HG03558 (cell line): ENCODE data around the gene EYA2.
"Not testable (repeated sequence)": the region's sequence is repeated elsewhere in the genome, so short reads cannot be mapped to it uniquely, and the experiment has no call there.

Experiments used
- ATAC-seq: cut with Tn5 transposase; IDR thresholded peaks from one replicate; pipeline ENCODE4 v1.9.1; 2021; ENCODE audit warnings: moderate number of reproducible peaks; ENCODE audit not compliant: unreplicated experiment; ENCODE audit errors: extremely low read depth

Gene EYA2

DNA sequence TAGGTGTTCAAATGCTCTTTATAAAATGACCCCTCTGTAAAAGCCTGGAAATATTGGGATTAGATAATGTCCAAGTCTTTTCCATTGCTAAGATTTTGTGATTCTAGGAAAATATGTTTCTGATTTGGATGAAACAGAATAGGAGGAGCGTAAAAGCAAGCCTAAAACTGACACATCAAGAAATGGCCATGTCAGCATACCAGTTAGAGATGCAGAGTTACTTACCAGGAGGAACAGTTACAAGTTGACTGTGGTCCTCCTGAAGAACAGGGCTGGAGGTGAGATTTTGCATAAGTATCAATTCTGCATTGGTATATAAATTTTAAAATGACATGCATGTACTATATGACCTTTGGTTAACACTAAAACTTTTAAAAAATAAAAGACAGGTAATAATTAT lies 35.3 kb downstream of the EYA2 start:
- no peak for ATAC-seq

DNA sequence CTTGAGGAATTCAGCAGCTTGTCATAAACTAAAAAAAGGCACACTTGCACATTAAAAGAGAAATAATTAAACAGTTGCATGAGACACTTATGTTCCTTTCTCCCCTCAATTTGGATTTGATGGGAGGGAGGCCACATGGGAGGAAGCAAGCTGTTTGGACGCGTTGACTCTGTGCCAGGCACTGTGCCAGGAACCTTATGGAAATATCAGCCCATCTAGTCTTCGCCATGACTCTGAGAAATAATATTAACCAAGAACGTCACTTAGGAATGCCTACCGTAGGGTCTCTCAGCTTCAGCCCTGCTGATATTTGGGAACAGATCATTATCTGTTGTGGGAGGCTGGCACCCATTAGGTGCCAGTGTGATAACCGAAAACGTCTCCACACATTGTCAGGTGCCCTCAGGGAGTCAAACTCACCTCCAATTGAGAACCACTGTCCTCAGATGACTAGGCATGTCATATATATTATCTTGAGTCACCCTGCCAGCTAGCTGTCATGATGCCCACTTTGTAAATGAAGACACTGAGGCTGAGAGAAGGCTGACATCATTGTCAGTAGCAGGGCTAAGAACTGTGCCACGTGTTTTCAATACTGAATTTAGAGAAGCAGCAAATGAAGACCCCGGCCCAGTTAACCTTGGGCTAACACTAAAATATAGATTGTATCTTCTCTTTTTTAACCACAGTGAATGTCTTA lies 36.1 kb downstream of the EYA2 start:
- ATAC-seq = no peak

DNA sequence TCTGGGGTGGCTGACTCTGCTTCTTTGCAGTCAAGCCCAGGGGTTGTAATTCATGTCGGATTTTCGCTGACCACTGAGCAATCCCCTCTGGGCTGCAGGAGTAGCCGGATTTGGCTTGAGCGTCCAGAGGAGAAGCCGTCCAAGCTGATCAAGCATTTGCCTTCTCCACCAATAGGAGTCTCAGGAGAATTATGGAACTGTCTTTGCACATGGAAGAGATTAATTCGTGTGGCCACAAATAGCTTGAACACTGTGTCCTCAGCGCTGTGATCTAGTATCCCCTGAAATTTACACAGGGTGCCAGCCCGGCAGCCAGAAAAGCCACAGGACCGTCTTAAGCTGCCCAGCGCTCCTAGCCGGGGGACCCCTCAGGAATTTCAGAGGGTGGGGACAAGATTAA lies 37.1 kb downstream of the EYA2 start:
- no peak for ATAC-seq

DNA sequence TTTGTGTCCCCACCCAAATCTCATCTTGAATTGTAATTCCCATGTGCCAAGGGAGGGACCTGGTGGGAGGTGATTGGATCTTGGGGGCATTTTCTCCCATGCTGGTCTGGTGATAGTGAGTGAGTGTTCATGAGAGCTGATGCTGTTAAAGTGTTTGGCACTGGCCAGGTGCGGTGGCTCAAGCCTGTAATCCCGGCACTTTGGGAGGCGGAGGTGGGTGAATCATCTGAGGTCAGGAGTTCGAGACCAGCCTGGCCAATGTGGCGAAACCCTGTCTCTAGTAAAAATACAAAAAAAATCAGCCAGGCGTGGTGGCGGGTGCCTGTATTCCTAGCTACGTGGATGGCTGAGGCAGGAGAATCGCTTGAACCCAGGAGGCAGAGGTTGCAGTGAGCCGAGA lies 37.8 kb downstream of the EYA2 start:
- ATAC-seq = not testable (repeated sequence)

DNA sequence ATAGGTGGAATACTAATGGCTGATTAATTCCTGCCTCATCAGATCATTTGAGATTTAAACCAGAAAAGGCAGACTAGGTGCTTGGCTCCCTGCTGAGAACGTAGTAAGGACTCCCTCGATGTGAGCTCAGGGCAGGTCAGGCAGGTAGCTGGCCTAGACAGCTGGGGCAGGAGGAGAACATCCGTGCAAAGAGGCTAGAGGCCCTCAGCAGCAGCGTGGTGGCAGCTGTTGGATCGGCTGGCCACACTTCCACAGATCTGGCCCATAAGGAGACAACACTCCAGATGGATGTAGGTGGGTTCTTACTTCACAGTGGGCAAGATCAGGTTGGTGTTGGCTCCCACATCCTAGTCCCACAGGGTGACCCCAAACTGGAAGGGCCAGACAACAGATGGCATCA lies 38.5 kb downstream of the EYA2 start:
- ATAC-seq = no peak

DNA sequence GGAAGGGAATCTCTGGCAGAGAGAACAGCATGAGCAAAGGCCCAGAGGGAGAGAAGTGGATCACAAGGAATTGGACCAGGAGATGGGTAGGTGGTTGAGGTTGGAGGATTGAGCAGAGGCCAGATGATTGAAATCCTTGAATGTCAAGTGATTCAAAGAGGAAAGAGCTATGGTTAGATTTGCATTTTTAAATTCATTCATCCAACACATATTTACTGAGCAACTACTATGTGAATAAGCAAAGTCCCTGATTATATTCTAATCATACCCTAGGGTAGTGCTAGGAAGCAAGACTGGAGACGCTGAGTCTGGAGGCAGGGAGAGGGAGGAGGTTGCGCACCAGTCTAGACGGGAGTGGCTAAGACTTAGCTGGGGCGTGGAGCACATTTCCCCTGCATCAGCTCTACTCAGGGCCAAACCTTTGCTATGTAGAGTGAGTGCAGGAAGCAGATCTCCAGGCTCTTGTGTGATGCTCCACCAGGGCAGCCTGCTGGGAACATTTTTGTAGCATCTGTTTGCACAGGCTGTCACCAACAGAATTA lies 40.2 kb downstream of the EYA2 start:
- ATAC-seq = no peak

DNA sequence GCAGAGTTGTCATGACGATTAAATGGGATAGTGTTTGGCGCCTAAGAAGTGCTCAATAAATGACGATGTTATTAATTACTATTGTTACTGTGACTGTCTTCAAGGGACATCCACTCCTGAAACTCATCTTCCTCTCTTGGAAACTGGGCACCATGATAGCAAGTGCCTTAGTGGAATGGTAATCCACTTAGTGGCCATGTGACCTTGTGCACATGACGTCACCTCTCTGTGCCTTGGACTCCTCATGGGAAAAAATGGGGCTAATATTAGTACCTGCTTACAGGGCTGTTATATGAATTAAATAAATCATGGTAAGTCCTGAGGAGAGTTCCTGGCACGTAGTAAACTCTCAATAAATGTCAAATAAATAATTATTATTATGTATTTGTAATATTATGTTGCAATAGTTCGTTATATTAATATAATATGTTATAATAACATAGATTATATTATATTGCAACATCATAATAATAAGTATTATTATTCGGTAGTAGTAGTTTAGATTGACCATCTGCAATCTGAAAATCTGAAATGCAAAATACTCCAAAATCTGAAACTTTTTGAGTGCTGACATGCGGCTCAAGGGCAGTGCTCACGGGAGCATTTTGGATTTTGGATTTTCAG lies 40.9 kb downstream of the EYA2 start:
- ATAC-seq = no peak

DNA sequence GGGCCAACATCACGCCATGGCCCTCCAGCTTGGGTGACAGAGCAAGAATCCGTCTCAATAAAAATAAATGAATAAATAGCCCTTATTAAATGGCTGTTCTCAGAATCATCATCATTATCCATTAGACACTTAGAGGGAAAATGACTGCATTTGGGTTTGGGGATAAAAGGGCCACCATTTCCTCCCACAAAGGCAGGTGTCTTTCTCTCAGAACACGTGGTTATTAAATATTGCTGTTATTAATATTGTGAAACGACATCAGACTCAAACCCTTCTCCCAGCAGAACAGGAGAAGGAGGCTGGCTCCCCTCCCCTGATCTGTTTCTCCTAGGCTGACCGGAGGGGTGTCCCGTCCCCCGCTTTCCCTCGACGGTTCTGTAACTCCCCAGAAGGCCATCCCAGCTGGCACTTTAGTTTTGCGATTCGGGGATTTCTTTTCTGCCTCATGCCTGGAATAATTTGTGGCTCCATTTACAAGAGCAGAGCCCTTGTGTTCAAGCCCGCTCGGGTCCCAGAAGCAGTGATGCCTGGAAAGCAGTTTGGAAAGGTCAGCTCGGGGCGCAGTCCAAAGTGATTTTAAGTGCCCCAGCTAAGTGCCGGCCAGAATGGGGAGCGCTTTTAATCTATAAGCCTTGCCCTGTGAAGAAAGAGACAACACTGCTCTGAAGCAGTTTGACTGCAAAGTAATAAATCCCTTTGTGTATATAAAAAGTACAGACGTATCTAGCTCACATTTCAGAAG lies 41.9 kb downstream of the EYA2 start:
- ATAC-seq = no peak

DNA sequence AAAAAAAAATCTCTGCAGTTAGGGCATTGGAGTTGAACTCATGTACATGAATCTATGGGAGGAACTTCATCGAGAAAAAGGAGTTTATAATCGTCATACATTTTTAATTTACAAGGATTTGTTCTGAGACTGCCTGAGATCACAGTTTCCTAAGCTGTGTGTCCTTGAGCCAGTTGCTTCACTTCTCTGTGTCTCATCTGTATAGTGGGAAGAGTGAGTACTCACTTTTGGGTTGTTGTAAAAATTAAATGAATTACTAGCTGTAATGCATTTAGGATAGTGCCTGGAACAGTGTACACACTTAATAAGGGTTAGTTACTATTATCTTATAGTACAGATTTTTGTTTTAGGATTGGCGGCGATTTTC lies 42.5 kb downstream of the EYA2 start:
- no peak for ATAC-seq

DNA sequence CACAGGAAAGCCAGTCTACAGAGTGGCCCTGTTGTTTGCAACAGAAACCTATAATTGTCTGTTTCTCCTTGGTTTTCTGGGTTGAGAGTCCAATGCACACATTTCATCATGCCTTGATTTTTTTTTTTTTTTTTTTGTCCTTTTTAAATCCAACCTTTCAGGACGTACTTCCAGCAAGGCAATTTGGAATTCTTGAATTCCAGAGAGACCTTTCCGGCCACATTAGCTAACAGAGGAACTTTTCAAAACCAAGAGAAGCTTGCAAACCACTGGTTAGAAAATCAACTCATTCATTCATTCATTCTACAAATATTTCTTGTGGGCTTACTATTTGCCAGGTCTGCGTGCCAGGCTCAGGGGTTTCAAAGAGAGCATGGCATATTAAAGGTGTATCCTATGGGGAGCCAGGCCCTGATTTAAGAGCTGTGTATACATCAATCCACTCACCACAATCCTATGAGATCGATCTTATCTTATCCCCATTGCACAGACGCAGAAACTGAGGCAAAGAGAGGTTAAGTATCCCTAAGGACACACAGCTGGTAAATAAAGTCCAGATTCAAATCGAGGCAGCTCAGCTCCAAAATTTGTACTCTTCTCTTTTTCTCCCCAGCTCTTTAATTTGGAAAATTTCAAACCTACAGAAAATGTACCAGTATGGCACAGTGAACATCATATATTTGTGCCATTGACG lies 43.0 kb downstream of the EYA2 start:
- no peak for ATAC-seq

DNA sequence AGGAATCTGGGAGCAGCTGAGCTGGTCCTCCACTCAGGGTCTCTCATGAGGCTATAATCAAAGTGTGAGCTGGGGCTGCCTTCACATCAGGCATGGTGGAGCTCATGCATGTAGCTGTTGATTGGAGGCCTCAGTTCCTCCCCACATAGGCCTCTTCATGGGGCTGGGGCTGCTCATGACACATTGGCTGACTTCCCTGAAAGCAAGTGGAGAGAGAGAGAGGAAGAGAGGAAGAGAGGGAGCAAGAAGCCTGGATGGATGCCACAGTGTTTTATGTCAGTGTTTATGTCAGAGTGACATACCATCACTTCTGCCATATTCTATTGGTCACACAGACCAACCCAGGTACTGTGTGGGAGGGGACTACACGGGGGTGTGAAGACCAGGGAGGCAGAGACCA lies 43.8 kb downstream of the EYA2 start:
- ATAC-seq = no peak

DNA sequence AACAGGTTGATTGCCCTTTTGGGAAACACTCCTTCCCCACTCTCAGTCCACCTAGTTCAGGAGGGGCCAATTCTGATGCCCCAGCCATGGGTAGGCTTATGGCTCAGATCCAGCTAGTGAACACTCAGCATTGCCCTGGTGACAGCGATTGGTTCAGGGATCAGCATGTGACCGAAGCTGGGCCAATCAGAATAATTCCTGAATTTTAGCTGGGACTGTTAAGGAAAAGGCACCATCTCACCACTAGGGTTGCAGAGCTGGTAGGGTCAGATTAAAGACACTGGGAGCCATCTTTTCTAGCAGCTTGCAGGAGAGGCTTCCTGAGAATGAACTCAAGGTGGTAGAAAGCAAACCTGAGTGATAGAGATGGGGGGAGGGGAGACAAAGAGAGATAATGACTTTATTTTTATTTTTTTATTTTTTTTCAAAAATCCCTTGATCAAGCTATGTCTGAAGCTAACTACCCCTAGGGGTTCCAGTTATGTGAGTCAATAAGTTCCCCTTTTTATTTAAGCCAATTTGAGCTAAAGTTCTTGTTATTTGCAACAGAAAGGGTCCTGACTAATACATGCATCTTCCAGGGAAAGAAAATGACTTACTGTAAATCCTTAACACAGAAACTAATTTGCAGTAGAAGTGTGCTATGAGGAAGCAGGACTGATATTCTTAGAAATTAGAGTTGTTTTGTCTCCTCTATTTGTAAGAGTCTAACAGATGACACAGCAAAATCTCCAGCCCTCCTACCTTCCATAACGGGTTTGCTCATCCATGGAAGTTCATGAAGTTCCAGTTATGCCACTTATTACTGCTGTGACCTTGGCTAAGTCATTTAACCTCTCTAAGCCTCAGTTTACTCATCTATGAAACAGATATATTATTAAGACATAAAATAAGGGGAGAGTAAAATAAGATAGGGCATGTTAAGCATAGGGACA lies 44.7 kb downstream of the EYA2 start:
- ATAC-seq = no peak

DNA sequence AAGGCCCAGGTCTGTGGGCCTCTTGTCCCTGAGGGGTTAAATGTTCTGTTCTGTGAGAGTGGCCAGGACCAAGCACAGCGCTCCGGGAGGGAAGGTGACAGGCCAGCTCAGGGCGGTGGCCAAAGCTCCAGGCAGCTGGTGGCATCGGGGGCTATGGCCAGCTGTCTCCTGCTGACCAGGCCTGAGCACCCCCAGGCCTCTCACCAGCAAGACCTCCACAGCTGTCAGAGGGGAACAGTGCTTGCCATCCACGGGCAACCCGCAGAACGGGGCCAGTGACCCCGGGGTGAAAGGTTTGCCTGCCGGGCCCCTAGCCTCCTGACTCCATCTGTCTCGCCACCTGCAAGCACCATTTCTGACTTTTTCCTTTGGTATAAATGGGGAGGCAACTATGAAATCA lies 46.0 kb downstream of the EYA2 start:
- ATAC-seq = no peak

DNA sequence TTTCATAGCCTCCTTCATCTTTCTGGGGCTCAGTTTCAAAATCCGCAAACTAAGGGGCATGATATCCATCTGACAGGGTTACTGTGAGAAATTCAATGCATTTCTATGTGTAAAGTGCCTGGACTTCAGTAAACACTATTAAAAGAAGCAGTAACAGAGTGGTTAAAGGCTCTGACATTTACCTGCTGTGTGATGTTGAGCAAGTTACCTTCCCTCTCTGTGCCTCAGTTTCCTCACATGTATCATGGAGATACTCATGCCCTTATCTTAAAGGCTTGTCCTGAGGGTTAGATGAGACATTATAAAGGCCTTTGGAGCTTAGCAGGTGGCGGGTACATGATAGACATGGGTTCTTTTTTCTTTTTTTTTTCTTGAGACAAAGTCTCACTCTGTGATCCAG lies 46.8 kb downstream of the EYA2 start:
- ATAC-seq = no peak

DNA sequence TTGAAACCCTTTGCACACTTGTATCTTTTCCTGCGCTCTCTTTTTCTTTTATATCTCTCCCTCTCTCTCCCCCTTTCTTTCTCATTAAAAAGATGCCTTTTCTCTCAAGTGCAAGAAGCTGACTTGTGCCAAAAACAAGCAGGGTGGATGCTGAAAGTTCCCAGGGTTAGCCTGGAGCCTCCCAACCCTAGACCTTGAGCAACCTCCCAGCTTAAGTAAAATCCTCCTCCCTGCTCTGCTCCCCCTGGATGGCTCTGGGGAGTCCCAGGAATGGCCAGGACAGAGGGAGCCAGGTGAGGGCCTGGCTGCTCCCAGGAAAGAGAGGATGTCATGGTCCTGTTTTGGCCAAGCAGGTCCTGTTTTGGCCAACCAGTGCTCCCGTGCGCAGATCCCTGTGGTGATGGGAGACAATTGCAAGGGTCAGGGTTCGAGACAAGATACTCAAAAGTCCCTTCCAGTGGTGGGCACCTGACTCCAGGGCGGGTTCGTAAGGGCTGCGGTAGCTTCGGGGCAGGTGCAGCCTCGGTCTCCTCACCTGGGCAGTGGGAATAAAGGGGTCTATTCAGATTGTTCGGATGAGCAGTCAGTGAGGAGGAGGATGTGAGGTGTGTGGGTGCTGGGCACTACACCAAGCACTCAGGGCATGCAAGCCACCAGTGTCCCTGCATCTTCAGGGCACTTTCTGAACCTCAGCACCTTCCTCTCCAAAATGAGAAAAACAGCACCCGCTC lies 49.4 kb downstream of the EYA2 start:
- ATAC-seq = no peak

DNA sequence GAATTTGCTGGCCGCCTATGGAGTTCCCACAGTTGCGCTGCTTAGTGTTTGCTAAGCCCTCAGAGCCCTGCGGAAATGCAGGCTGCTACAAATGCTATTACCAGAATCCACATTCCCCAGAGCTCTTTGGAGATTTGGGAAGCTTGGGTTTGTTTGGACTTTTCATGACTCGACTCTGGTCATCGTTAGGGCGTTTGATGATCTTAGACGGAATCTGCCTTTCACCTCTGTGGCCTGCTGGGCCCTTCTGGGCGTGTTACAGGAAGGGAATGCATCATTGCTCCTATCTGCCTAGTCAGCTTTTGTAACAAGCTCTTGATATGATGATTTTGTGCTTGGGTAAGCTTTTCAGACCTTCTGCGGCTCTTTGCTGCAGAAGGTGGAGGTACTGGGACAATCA lies 50.8 kb downstream of the EYA2 start:
- ATAC-seq = no peak

DNA sequence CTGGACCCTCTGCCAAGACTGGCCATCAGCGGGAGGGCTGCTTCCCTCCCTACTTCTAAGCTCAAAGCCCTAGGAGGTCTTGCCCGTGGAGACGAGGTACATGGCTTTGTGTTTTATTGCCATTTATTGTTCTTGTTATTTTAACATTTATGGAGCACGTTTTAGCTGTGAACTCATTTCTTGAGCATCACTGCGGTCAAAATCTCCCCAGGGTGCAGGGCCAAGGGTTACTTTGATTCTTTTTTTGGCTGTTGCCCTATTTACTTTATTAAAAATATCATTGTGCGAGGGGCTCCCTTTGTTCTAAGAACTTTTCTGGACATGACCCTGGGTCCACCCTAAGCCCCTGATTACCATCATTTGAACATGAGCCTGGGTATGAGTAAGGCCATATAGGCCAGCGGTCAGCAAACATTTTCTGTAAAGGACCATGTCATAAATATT lies 51.6 kb downstream of the EYA2 start:
- no peak for ATAC-seq

DNA sequence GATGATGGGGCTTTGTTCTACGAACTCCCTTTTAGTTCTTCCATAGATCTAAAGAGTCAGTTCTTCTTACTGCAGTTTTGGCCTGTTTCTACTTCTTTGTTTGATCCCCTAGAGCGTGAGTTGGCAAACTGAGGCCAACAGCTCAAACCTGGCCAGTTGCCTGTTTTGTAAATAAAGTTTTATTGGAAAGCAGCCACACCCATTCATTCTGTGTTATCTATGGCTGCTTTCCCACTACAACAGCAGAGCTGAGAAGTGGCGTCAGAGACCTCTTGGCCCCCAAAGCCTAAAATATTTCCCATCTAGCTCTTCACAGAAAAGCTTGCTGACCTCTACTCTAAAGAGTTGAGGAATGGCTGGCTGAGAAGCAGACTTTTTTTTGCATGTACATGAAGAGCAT lies 52.2 kb downstream of the EYA2 start:
- no peak for ATAC-seq

DNA sequence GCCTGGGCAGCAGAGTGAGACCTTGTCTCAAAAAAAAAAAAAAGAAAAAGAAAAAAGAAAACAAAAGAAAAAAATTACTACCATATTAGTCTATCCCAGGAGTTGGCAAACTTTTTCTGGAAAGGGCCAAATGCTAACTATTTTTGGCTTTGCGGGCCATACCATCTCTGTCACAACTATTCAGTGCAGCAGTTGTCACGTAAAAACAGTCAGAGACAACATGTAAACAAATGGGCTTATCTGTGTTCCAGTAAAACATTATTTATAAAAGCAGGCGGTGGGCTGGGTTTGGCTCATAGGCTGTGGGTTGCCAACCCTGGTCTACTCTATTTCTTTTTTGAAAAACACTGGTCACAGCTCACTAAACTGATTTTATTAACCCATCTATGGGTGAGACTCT lies 53.4 kb downstream of the EYA2 start:
- no peak for ATAC-seq
